ENCODE measurements around the gene RCOR2. TPM values are rescaled to one million over a fixed set of nuclear protein-coding genes. Genes with fewer than 3 reads are reported as not detected.

The RCOR2 gene
- total and polyA plus RNA-seq, 2 donors (not counting 1 experiment from before 2014, with no cell fraction given), result 1.8 to 5.6 TPM

DNA sequence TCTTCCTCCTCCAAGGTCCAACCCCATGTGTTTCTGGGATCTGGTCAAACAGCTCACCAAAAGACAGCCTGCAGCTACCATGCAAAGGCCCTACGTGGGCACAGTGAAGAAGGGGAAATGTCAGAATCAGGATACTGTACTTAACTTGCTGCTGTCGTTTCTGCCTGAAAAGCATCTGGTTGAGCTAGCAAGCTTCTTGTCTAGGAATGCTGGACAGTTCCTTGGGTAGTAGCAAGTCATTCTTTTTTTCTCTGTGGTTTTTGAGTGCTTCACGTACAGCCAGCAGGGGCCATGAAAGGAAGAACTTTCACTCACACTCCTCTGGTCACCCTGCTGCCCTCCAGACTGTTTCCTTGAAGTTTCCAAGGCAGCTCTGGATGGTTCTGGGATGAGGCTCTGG, 24.7 kb downstream of the RCOR2 start:
- no peak overlapping the region for H3K4me2 ChIP-seq (ENCODE audit: extremely low read depth, insufficient read depth, low read length)
- no peaks in the 10 kb centered on the region for H4K20me1 ChIP-seq (ENCODE audit: control insufficient read depth, extremely low read depth, insufficient read depth, low read length)
- no peaks in the 10 kb centered on the region for H3K9me3 ChIP-seq (ENCODE audit: control insufficient read depth, insufficient read depth, low read depth, low read length)
- peaks cover 5% of the 10 kb centered on the region for H3K36me3 ChIP-seq (ENCODE audit: control insufficient read depth, insufficient read depth, low read length)
- H3K79me2 ChIP-seq (ENCODE audit: control insufficient read depth, insufficient read depth, low read length), result peaks cover 34% of the 10 kb centered on the region
- H3K9ac ChIP-seq (ENCODE audit: insufficient read depth, low read length), result no peak overlapping the region
- no peaks in the 10 kb centered on the region for H3K27me3 ChIP-seq (ENCODE audit: control insufficient read depth, insufficient read depth, low read length)
- peaks cover 5% of the 10 kb centered on the region for H3K4me1 ChIP-seq (ENCODE audit: control insufficient read depth, extremely low read depth, insufficient read depth, low read length)
- peak; percentile 52 to 70 for DNase-seq (ENCODE audit: low read depth in 2 of 2)
- no peak overlapping the region for H3K4me3 ChIP-seq (replicated peaks in 1 of 4; ENCODE audit: control extremely low read depth in 1 of 4, insufficient read depth in 1 of 4, low read depth in 3 of 4, low read length in 4 of 4)
- no peak overlapping the region for H3K27ac ChIP-seq (ENCODE audit: insufficient read depth, low read length)
- H2AFZ ChIP-seq (ENCODE audit: low read length), result no peak overlapping the region
- TF ChIP-seq, protein P1, sequence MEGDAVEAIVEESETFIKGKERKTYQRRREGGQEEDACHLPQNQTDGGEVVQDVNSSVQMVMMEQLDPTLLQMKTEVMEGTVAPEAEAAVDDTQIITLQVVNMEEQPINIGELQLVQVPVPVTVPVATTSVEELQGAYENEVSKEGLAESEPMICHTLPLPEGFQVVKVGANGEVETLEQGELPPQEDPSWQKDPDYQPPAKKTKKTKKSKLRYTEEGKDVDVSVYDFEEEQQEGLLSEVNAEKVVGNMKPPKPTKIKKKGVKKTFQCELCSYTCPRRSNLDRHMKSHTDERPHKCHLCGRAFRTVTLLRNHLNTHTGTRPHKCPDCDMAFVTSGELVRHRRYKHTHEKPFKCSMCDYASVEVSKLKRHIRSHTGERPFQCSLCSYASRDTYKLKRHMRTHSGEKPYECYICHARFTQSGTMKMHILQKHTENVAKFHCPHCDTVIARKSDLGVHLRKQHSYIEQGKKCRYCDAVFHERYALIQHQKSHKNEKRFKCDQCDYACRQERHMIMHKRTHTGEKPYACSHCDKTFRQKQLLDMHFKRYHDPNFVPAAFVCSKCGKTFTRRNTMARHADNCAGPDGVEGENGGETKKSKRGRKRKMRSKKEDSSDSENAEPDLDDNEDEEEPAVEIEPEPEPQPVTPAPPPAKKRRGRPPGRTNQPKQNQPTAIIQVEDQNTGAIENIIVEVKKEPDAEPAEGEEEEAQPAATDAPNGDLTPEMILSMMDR (conservative IDR thresholded peaks at IDR 0.05 in 1 of 2, IDR thresholded peaks at IDR 0.05 in 1 of 2; ENCODE audit: low read depth in 1 of 2, low read length in 2 of 2), result no peak
- no peak for TF ChIP-seq EZH2 (IDR thresholded peaks at IDR 0.05; ENCODE audit: low read length, missing control alignments)

DNA sequence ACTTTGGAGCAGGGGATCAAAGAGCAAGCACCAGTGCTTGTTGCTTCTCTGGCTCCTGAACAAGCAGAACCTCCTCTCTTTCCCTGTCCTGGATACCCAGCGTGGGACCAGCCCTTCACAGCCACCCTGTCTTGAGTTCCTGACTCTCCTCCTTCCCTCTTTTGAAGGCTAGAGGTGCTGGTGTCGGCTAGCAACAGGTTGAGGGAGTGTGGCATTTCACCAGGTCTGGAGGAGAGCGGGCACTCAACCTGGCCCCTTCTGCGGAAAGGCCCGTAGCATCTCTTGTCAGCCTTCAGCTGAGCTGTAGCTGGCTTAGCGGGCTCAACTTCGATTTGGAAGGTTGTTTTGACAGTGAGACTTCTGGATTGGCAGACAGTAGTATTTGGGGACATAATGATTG, 26.6 kb downstream of the RCOR2 start:
- Histone ChIP-seq H2AFZ (ENCODE audit: low read length) (no peak overlapping the region), H3K4me2 (ENCODE audit: extremely low read depth, insufficient read depth, low read length) (no peak overlapping the region), H4K20me1 (ENCODE audit: control insufficient read depth, extremely low read depth, insufficient read depth, low read length) (no peaks in the 10 kb centered on the region), H3K79me2 (ENCODE audit: control insufficient read depth, insufficient read depth, low read length) (peaks cover 34% of the 10 kb centered on the region), H3K36me3 (ENCODE audit: control insufficient read depth, insufficient read depth, low read length) (peaks cover 2% of the 10 kb centered on the region), H3K9ac (ENCODE audit: insufficient read depth, low read length) (no peak overlapping the region), H3K4me1 (ENCODE audit: control insufficient read depth, extremely low read depth, insufficient read depth, low read length) (peaks cover 6% of the 10 kb centered on the region), H3K27me3 (ENCODE audit: control insufficient read depth, insufficient read depth, low read length) (no peaks in the 10 kb centered on the region), H3K4me3 (replicated peaks in 1 of 4; ENCODE audit: control extremely low read depth in 1 of 4, insufficient read depth in 1 of 4, low read depth in 3 of 4, low read length in 4 of 4) (no peak overlapping the region), H3K27ac (ENCODE audit: insufficient read depth, low read length) (no peak overlapping the region), H3K9me3 (ENCODE audit: control insufficient read depth, insufficient read depth, low read depth, low read length) (no peaks in the 10 kb centered on the region)
- no peak for TF ChIP-seq EZH2 (IDR thresholded peaks at IDR 0.05; ENCODE audit: low read length, missing control alignments)
- no peak for DNase-seq (ENCODE audit: low read depth in 2 of 2)

DNA sequence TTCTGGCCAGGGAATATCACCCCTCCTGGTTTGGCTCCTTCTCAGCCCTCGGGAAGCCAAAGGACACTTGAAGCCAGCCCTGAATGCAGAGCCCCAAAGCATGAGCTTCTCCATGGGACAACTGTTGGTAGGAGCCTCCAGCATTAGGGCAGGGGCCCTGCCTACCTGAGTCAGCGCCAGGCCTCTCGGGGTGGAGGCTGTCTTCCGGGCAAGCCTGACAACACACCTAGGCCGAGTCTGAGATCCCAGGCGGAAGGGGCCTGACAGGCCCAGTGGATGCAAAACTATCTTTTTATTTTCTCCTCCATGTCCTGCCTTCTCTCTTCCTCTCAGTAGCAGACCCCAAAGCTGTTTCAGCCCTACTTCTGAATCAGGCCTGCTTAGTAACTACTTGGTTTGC, 27.6 kb downstream of the RCOR2 start:
- Histone ChIP-seq H3K27me3 (ENCODE audit: control insufficient read depth, insufficient read depth, low read length) (no peaks in the 10 kb centered on the region), H3K9ac (ENCODE audit: insufficient read depth, low read length) (no peak overlapping the region), H2AFZ (ENCODE audit: low read length) (no peak overlapping the region), H3K9me3 (ENCODE audit: control insufficient read depth, insufficient read depth, low read depth, low read length) (no peaks in the 10 kb centered on the region), H3K4me1 (ENCODE audit: control insufficient read depth, extremely low read depth, insufficient read depth, low read length) (peaks cover 6% of the 10 kb centered on the region), H3K36me3 (ENCODE audit: control insufficient read depth, insufficient read depth, low read length) (peaks cover 2% of the 10 kb centered on the region), H3K79me2 (ENCODE audit: control insufficient read depth, insufficient read depth, low read length) (peaks cover 34% of the 10 kb centered on the region), H3K27ac (ENCODE audit: insufficient read depth, low read length) (no peak overlapping the region), H3K4me3 (replicated peaks in 1 of 4; ENCODE audit: control extremely low read depth in 1 of 4, insufficient read depth in 1 of 4, low read depth in 3 of 4, low read length in 4 of 4) (no peak overlapping the region), H4K20me1 (ENCODE audit: control insufficient read depth, extremely low read depth, insufficient read depth, low read length) (no peaks in the 10 kb centered on the region), H3K4me2 (ENCODE audit: extremely low read depth, insufficient read depth, low read length) (no peak overlapping the region)
- TF ChIP-seq, protein P1 (conservative IDR thresholded peaks at IDR 0.05 in 1 of 2, IDR thresholded peaks at IDR 0.05 in 1 of 2; ENCODE audit: low read depth in 1 of 2, low read length in 2 of 2), result no peak
- no peak for TF ChIP-seq EZH2 (IDR thresholded peaks at IDR 0.05; ENCODE audit: low read length, missing control alignments)
- DNase-seq (ENCODE audit: low read depth in 2 of 2), result no peak
